ENCODE results near the gene RAB2B. TPM values are rescaled to one million over a fixed set of nuclear protein-coding genes. Genes with fewer than 3 reads are reported as not detected.

RAB2B gene
- total RNA-seq, 4 donors from 2014 or later, result 6.3 to 20.4 (median 11.4) TPM

GRCh38 chr14:21510735-21511657 lies 34.2 kb upstream of the RAB2B start, which contains the start of gene METTL3:
Gene METTL3, minus strand, starts transcription at chr14:21511340. Its CDS starts 117 bp downstream, at chr14:21511223.
- intact Hi-C loops (cut with DNase I), result no loop called here
- 0% methylated on average over 21 to 46 of the region's 53 CpGs for WGBS, 2 donors

GRCh38 chr14:21509432-21510143 lies 32.8 kb upstream of the RAB2B start:
- Histone ChIP-seq H3K27ac (no peak overlapping the region), H3K4me3 (peak overlapping the region in 3 of 4 donors; percentile 86 to 93 (median 90)), H3K36me3 (peaks cover 0 to 31% (median 0%) of the 10 kb centered on the region in 3 donors), H3K27me3 (no peaks in the 10 kb centered on the region), H3K4me1 (peaks cover 13 to 38% (median 17%) of the 10 kb centered on the region in 3 donors), H3K9me3 (no peaks in the 10 kb centered on the region)
- WGBS, 2 donors, result 69 to 80% methylated on average over 6 of the region's 6 CpGs
- no peak for DNase-seq
- TF ChIP-seq, protein P1, sequence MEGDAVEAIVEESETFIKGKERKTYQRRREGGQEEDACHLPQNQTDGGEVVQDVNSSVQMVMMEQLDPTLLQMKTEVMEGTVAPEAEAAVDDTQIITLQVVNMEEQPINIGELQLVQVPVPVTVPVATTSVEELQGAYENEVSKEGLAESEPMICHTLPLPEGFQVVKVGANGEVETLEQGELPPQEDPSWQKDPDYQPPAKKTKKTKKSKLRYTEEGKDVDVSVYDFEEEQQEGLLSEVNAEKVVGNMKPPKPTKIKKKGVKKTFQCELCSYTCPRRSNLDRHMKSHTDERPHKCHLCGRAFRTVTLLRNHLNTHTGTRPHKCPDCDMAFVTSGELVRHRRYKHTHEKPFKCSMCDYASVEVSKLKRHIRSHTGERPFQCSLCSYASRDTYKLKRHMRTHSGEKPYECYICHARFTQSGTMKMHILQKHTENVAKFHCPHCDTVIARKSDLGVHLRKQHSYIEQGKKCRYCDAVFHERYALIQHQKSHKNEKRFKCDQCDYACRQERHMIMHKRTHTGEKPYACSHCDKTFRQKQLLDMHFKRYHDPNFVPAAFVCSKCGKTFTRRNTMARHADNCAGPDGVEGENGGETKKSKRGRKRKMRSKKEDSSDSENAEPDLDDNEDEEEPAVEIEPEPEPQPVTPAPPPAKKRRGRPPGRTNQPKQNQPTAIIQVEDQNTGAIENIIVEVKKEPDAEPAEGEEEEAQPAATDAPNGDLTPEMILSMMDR (IDR thresholded peaks at IDR 0.05), result no peak
- no peak for TF ChIP-seq POLR2A (IDR thresholded peaks at IDR 0.05)
- intact Hi-C loops (cut with DNase I), result no loop called here

More at GRCh38 chr14:21510735-21511657, 34.2 kb upstream of the RAB2B start, which contains the start of gene METTL3:
- H3K4me1 ChIP-seq, result peaks cover 13 to 38% (median 17%) of the 10 kb centered on the region in 3 donors
- H3K27me3 ChIP-seq, result no peaks in the 10 kb centered on the region
- peak within 1 kb of the TSS; percentile 77 to 91 (median 88) for H3K27ac ChIP-seq
- peak; percentile 91 for DNase-seq
- H3K9me3 ChIP-seq, result no peaks in the 10 kb centered on the region
- peak within 1 kb of the TSS; percentile 55 to 93 (median 88) for H3K4me3 ChIP-seq
- peaks cover 0 to 31% (median 0%) of the 10 kb centered on the region in 3 donors for H3K36me3 ChIP-seq
- TF ChIP-seq, protein P1 (IDR thresholded peaks at IDR 0.05), result no peak
- TF ChIP-seq POLR2A (IDR thresholded peaks at IDR 0.05), result peak in 1 of 4 donors; percentile 12

DNA sequence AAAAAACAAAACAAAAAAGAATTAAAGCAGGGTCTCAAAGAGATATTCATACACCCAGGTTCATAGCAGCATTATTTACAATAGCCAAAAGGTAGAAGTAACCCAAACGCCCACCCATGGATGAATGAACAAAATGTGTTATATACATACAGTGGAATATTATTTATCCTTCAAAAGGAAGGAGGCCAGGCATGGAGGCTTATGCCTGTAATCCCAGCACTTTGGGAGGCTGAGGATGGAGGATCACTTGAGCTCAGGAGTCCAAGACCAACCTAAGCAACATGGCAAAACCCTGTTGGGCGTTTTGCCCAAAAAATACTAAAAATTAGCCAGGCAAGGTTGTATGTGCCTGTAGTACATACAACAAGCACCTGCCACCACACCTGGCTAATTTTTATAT lies 29.8 kb upstream of the RAB2B start:
- no peak for DNase-seq
- TF ChIP-seq POLR2A (IDR thresholded peaks at IDR 0.05), result no peak
- TF ChIP-seq, protein P1 (IDR thresholded peaks at IDR 0.05), result no peak
- Histone ChIP-seq H3K27me3 (no peaks in the 10 kb centered on the region), H3K36me3 (peaks cover 12 to 53% (median 12%) of the 10 kb centered on the region in 3 donors), H3K9me3 (no peaks in the 10 kb centered on the region), H3K27ac (no peak overlapping the region), H3K4me1 (peaks cover 13 to 35% (median 17%) of the 10 kb centered on the region in 3 donors), H3K4me3 (no peak overlapping the region)
- 88 to 100% methylated on average over 2 of the region's 2 CpGs for WGBS, 2 donors
- intact Hi-C loops (cut with DNase I), result no loop called here

DNA sequence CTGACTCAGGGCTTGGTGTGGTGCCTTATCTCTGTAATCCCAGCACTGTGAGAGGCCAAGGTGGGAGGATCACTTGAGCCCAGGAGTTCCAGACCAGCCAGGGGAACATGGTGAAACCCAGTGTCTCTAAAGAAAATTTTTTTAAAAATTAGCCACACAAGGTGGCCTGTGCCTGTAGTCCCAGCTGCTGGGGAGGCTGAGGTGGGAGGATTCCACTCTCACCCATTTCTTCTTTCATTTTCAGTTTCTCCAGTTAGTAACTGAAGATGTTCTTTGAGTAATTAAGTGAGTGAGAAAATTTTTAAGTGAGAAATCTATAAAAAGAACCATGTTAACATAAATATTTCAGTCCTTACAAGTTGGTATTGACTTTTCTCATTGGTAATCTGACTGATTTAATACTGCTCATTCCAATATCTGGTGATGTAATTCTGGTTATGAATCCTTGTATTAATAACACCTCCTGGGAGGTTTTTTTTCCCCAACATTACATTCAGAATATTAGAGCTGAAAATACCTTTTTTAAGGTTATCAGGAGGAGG lies 28.3 kb upstream of the RAB2B start:
- intact Hi-C loops (cut with DNase I), result no loop called here
- H3K4me1 ChIP-seq, result peaks cover 11 to 29% (median 14%) of the 10 kb centered on the region in 3 donors
- no peaks in the 10 kb centered on the region for H3K27me3 ChIP-seq
- no peaks in the 10 kb centered on the region for H3K9me3 ChIP-seq
- H3K4me3 ChIP-seq, result no peak overlapping the region
- DNase-seq, result no peak
- peaks cover 12 to 67% (median 12%) of the 10 kb centered on the region in 3 donors for H3K36me3 ChIP-seq
- TF ChIP-seq, protein P1 (IDR thresholded peaks at IDR 0.05), result no peak
- no peak for TF ChIP-seq POLR2A (IDR thresholded peaks at IDR 0.05)
- no peak overlapping the region for H3K27ac ChIP-seq
